HepG2 (cell line): ENCODE measurements around the gene NSMCE1. TPM values are rescaled to one million over a fixed set of nuclear protein-coding genes. Genes with fewer than 3 reads are reported as not detected.
"Not testable (repeated sequence)": the region's sequence is repeated elsewhere in the genome, so short reads cannot be mapped to it uniquely, and the experiment has no call there.

Experiments used
- ATAC-seq: fragments of 200-7000 bp; cut with Tn5 transposase; 3 replicates; pipeline ENCODE4 v1.9.1; 2020; ENCODE audit warnings: mild to moderate bottlenecking, moderate library complexity
- BruUV-seq: library from RNA; stranded (reverse); fragments of 400-500 nt; replicated peaks from 2 replicates; lab custom pipeline; 2021; lab: Mats Ljungman, UMichigan
- CTCF ChIA-PET: fragments of 300-600 bp; formaldehyde crosslinking; extraction: SDS; loops from one replicate; lab custom pipeline; 2021; ENCODE audit warnings: low total read pairs, inconsistent platforms, low intra/inter-chr PET ratio; lab: Yijun Ruan, JAX
- POLR2A ChIA-PET: fragments of 350-600 bp; sonication (Branson Sonifier 250); formaldehyde crosslinking; loops from one replicate; lab custom pipeline; 2020; ENCODE audit warnings: antibody characterized with exemption, inconsistent platforms; lab: Yijun Ruan, JAX
- DNase-seq: peaks from one replicate; pipeline ENCODE4 v3.0.0-alpha.2; 2015; ENCODE audit warnings: low spot score
- FAIRE-seq: peaks from 3 replicates; lab custom pipeline; 2011; peaks lifted over from hg19 to GRCh38; lab: Jason Lieb, UNC
- H2AFZ ChIP-seq: one replicate; pipeline ENCODE4 v1.6.1; 2011; ENCODE audit warnings: low read length, inconsistent platforms
- H3K27ac ChIP-seq: fragments of 300-600 bp; 3 replicates; pipeline ENCODE4 v1.8.0; 2011; ENCODE audit warnings: mixed run types, mild to moderate bottlenecking, mixed read lengths, low read length, inconsistent platforms; ENCODE audit not compliant: insufficient read depth; ENCODE audit errors: extremely low read length
- H3K27me3 ChIP-seq, 2 experiments: fragments of 200-600 bp in 1 of 2; 2 replicates in 1 of 2; 3 replicates in 1 of 2; pipeline versions ENCODE4 v1.6.0 to v1.8.0; 2011; ENCODE audit warnings: low read length in 2 of 2, mild to moderate bottlenecking in 2 of 2, moderate library complexity in 2 of 2, inconsistent platforms in 1 of 2; ENCODE audit not compliant: insufficient read depth in 2 of 2, control insufficient read depth in 1 of 2
- H3K36me3 ChIP-seq, 2 experiments: fragments of 200-600 bp in 1 of 2; replicated peaks in 1 of 2; 2 replicates in 1 of 2; 3 replicates in 1 of 2; pipeline versions ENCODE4 v1.5.1 to v1.8.0; 2011; ENCODE audit warnings: low read length in 2 of 2, inconsistent platforms in 1 of 2; ENCODE audit not compliant: insufficient read depth in 2 of 2, control insufficient read depth in 1 of 2
- H3K4me1 ChIP-seq: 2 replicates; pipeline ENCODE4 v1.5.1; 2012; ENCODE audit warnings: low read length, inconsistent platforms; ENCODE audit not compliant: insufficient read depth
- H3K4me2 ChIP-seq: 2 replicates; pipeline ENCODE4 v1.6.0; 2011; ENCODE audit warnings: low read depth, low read length, inconsistent platforms
- H3K4me3 ChIP-seq, 3 experiments: fragments of 200-600 bp in 1 of 3; sonication (generic), shearing (Covaris generic) in 1 of 3; replicated peaks in 1 of 3; 2 replicates each; pipeline ENCODE4 v1.5.1; 2011 to 2016; ENCODE audit warnings: low read length in 3 of 3, inconsistent platforms in 2 of 3, low read depth in 2 of 3, mild to moderate bottlenecking in 2 of 3, control low read depth in 1 of 3, mixed read lengths in 1 of 3; ENCODE audit not compliant: insufficient read depth in 1 of 3
- H3K79me2 ChIP-seq: one replicate; pipeline ENCODE4 v1.6.1; 2011; ENCODE audit warnings: low read length, inconsistent platforms; ENCODE audit not compliant: insufficient read depth
- H3K9ac ChIP-seq: 2 replicates; pipeline ENCODE4 v1.6.0; 2011; ENCODE audit warnings: mild to moderate bottlenecking, low read depth, low read length, inconsistent platforms; ENCODE audit not compliant: insufficient read depth
- H3K9me3 ChIP-seq: 2 replicates; pipeline ENCODE4 v1.5.1; 2012; ENCODE audit warnings: mild to moderate bottlenecking, low read length
- H4K20me1 ChIP-seq: 2 replicates; pipeline ENCODE4 v1.6.0; 2011; ENCODE audit warnings: inconsistent platforms, mild to moderate bottlenecking, low read length, moderate library complexity; ENCODE audit not compliant: insufficient read depth
- CENPT ChIP-seq: sonication (generic); formaldehyde crosslinking; IDR thresholded peaks from 2 replicates; pipeline ENCODE4 v1.8.0; 2022; ENCODE audit warnings: low read depth, mild to moderate bottlenecking, moderate library complexity, missing genetic modification reagents
- NCOR1 ChIP-seq: fragments of 200-600 bp; sonication (generic); IDR thresholded peaks from 2 replicates; pipeline ENCODE4 v1.7.0; 2017; ENCODE audit warnings: antibody characterized with exemption, low read length, borderline replicate concordance
- NFIB ChIP-seq: sonication (generic); formaldehyde crosslinking; IDR thresholded peaks from 2 replicates; pipeline ENCODE4 v1.9.0; 2021; ENCODE audit warnings: missing genetic modification reagents, mild to moderate bottlenecking, borderline replicate concordance
- SOX5 ChIP-seq: IDR thresholded peaks from 2 replicates; pipeline ENCODE4 v1.6.1; 2016; ENCODE audit warnings: borderline replicate concordance
- ZNF143 ChIP-seq: sonication (generic); formaldehyde crosslinking; IDR thresholded peaks from 2 replicates; pipeline ENCODE4 v1.4.0; 2020; ENCODE audit warnings: missing genetic modification reagents
- ZNF879 ChIP-seq: sonication (generic); formaldehyde crosslinking; IDR thresholded peaks from 2 replicates; pipeline ENCODE4 v1.8.1; 2023; ENCODE audit warnings: missing genetic modification reagents
- WGBS: methylation state at CpG from one replicate; pipeline ENCODE4 v1.1.6; 2017; ENCODE audit warnings: low lambda C conversion rate; 5-methylcytosine and 5-hydroxymethylcytosine counted together
- in situ Hi-C: cut with HindIII; loops from 2 replicates; pipeline ENCODE4 v1.10.0; 2017; ENCODE audit warnings: low pct_unique_long_range_greater_than_20kb; ENCODE audit not compliant: extremely low pct_ligation_motif_present
- intact Hi-C: fragments of 100-400 bp; cut with micrococcal nuclease; formaldehyde crosslinking; loops from one replicate; pipeline ENCODE4 v1.10.0; 2022; ENCODE audit not compliant: unreplicated experiment
- polyA plus RNA-seq, 8 experiments: library from polyadenylated mRNA; depleted of rRNA in 3 of 8; stranded (reverse) in 7 of 8; unstranded in 1 of 8; fragments of >200 nt; fragmentation: Illumina TruSeq in 4 of 8; extraction: Trizol in 4 of 8; gene quantifications; 2 replicates each; pipeline versions ENCODE4 v1.2.1 to v1.2.3, GENCODE V29; 2011 to 2016; ENCODE audit warnings: low read depth in 4 of 8, missing spikeins in 1 of 8, mixed read lengths in 1 of 8; ENCODE audit not compliant: insufficient read depth in 1 of 8
- total RNA-seq, 5 experiments: library from RNA; depleted of rRNA; stranded (reverse); fragments of >200 nt; fragmentation: Illumina TruSeq; extraction: Trizol; gene quantifications; 2 replicates each; pipeline ENCODE4 v1.2.3, GENCODE V29; 2016; ENCODE audit warnings: low read depth in 1 of 5
- TF ChIP-seq, protein P1 (sequence below): sonication (generic); formaldehyde crosslinking; IDR thresholded peaks from 2 replicates; pipeline ENCODE4 v1.5.0; 2020; ENCODE audit warnings: missing genetic modification reagents

The NSMCE1 gene
- total and polyA plus RNA-seq, 2 of the 13 experiments (the other 11 are each of a cell fraction or from before 2014, with no cell fraction given), result 42.7 to 52.9 TPM

DNA sequence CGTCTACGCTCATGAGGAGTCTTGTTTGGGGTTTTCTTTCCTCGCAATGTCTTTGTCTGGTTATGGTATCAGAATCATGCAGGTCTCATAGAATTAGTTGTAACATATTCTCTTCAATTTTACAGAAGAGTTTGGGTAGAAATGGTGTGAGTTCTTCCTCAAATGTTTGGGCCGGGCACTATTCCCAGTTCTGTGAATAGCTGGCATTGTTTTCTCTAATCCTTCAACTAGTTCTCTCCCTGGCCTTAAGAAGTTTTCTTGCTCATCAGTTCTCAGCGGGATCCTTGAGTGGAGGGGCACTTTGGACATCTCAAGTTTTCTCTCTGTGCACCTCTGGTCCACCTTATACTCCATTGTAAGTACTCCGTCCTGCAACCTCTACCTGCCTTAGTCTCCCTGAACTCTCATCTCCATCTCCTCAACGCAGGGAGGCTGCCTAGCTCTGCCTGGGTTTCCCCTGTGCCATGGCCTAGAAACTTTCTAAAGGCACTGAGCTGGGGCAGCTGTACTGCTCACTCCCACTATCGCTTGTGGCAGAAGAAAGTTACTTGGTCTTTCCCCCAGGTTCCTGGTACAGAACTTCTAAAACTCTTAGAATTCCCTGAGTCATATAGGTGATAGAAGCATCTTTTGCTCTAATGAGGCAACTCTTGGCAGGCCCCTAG lies 16.9 kb downstream of the NSMCE1 start (continued):
- TF ChIP-seq, protein P1, sequence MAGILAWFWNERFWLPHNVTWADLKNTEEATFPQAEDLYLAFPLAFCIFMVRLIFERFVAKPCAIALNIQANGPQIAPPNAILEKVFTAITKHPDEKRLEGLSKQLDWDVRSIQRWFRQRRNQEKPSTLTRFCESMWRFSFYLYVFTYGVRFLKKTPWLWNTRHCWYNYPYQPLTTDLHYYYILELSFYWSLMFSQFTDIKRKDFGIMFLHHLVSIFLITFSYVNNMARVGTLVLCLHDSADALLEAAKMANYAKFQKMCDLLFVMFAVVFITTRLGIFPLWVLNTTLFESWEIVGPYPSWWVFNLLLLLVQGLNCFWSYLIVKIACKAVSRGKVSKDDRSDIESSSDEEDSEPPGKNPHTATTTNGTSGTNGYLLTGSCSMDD (CRISPR knock-in tag), result no peak
- TF ChIP-seq SOX5 (CRISPR knock-in tag) (no peak), ZNF879 (no peak), CENPT (CRISPR knock-in tag) (no peak), NFIB (no peak), ZNF143 (CRISPR knock-in tag) (no peak), NCOR1 (no peak)

DNA sequence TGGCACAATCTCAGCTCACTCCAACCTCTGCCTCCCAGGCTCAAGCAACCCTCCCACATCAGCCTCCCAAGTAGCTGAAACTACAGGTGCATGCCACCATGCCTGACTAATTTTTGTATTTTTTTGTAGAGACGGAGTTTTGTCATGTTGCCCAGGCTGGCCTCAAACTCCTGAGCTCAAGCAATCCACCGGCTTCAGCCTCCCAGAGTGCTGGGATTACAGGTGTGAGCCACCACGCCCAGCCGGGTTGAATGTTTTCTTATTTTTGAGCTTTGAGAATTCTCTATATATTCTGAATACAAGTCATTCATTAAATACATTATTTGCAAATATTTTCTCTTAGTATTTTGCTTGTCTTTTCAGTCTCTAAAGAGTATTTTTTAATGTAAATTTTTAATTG lies 19.7 kb downstream of the NSMCE1 start:
- in situ Hi-C loops, H3K9ac ChIP-seq, ATAC-seq, CTCF ChIA-PET, H3K9me3 ChIP-seq, H3K4me2 ChIP-seq, H3K36me3 ChIP-seq, H3K4me3 ChIP-seq, H4K20me1 ChIP-seq, H3K27me3 ChIP-seq, intact Hi-C loops, H3K4me1 ChIP-seq, H2AFZ ChIP-seq, DNase-seq, BruUV-seq, H3K79me2 ChIP-seq, FAIRE-seq, H3K27ac ChIP-seq: not testable (repeated sequence)
- 98% methylated on average over 4 of the region's 4 CpGs for WGBS
- POLR2A ChIA-PET, result interaction anchor here (1.5 kb wide), 1 partner anchor 45 kb away, joined by 3 read pairs; the partner anchor contains the start of gene KDM8
